NCI-H146 treated with DMSO at 0.1 percent for 48 hours (cell line): ENCODE measurements around the gene OTOG.

Source experiments
- DNase-seq: peaks from one replicate; lab custom pipeline; 2025; ENCODE audit not compliant: unreplicated experiment; lab: John Stamatoyannopoulos, UW

OTOG gene

DNA sequence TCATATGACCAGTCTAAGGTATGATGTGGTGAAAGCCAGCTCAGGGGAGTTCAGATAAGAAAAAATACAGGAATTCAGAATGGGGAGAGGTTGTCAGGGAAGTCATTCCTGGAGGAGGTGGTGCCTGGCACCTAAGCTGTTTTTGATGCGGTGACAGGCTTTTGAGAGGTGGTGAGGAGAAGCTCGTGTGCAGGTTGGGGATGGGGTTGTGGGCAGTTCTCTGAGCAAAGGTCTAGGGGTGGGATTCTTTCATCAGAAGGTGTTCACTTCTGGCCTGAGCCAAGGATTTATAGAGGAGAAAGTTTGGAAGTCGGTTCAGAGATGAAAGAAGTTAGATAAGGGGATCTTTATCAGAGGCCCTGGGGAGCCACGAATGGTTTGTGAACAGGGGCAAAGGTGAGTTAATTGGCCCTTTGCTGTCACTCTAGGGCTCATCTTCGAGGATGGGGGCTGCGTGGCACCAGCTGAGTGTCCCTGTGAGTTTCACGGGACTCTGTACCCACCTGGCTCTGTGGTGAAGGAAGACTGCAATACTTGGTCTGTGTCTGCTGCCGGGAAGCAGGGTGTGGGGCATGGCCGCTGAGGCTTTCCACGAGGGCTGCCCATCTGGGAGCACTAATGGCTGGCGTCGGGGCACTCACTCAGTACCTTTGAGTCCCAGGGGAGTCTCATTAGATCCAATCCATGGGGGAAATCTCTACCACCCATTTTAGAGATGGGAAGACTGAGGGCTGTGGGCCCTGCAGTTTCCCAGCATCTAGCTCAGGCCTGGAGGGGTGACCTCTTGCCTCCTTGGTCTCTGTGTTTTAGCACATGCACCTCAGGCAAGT is 13.4 kb downstream of the OTOG start:
- no peak for DNase-seq

GRCh38 chr11:17561111-17561415 is 14.0 kb downstream of the OTOG start:
- no peak for DNase-seq

- DNase-seq, result no peak
These were observed 14.5 kb downstream of the OTOG start for GRCh38 chr11:17561526-17561925.

GRCh38 chr11:17563231-17563646 is 16.2 kb downstream of the OTOG start:
- DNase-seq, result no peak

DNA sequence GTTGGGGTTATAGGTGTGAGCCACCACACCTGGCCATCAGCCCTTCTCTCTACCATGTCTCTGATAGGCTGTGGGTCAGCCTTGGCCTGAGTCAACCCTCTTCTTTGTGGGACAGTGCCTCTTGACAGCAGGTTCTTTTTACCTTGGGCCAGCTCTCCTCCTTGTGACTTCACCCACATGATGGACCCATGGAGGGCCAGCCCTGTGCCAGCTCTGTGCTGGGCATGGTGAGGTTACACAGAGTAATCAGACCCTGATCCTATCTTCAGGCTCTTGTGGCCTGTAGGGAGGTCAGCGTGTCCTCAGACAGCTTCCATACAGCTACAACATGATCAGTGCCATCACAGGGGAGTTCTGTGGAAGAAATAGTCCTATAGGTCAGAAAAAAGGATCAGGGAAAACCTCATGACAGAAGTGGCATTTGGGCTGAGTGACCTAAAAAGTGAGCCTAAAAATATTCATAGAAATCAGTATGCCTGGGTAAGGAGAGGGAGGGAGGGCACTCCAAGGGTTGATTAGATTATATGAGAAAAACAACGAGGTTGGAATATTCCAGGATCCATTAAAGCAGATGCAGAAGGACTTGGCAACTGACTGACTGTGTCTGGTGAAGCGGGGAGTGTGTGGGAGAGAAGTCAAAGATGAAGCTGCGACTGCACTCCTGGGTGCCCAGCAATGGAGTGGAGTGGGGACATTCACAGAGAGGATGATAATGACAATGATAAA is 17.1 kb downstream of the OTOG start:
- DNase-seq, result no peak

DNA sequence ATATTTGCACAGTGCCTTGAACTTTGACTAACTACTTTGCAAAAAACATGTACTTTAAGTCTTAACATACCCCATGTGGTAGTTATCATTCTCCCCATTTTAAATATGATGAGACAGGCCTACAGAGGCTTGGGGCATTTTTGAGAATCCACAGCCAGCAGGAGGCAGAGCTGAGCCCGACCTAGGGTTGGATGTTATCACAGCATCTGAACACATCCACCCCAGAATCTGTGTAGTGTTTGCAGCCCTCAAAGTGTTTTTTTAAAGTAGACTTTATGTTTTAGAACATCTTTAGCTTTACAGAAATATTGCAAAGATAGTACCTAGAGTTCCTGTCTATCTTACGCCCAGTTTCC is 17.6 kb downstream of the OTOG start:
- DNase-seq, result no peak

GRCh38 chr11:17568944-17569343 is 21.9 kb downstream of the OTOG start:
- no peak for DNase-seq

- DNase-seq, result no peak
These were observed 23.0 kb downstream of the OTOG start for GRCh38 chr11:17570034-17570433.

- no peak for DNase-seq
These were observed 24.6 kb downstream of the OTOG start for GRCh38 chr11:17571431-17572358.

DNA sequence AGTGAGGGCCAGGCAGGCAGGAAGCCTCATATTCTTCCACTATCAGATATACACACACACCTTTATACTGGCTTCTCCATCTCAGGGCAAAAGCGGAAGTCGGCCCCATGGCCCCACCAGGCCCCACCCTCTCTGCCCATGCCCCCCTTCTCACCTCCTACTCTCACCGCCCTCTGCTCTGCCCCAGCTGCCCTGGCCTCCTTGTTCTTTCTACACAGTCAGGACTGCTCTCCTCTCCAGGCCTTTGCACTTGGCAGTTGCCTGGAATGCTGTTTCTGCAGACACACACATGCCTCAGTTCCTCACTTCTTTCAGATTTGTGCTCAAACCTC is 25.3 kb downstream of the OTOG start:
- DNase-seq, result no peak

DNA sequence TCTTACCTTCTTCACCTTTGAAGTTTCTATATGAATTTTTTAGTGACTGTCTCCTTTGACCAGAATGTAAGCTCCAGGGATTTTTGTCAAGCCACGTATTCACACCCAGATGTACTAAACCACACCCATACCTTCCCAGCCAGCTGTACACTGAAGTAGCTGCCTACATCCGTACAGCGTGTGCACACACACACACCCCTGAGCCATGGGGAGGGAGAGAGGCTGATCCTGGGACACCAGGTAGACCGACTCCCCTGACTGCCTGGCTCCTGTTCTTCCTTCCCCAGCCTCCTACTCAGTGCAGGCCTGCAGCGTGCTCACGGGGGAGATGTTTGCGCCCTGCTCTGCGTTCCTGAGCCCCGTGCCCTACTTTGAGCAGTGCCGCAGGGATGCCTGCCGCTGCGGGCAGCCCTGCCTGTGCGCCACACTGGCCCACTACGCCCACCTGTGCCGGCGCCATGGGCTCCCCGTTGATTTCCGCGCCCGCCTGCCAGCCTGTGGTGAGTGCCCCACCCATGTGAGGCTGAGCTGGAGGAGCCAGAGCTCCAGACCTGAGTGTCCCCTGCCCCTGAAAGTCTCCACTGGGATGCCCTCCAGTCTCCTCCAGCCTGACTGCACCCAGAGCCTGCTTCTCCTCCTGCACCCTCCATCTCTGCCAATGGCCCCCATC is 25.9 kb downstream of the OTOG start:
- no peak for DNase-seq

GRCh38 chr11:17573526-17573925 is 26.5 kb downstream of the OTOG start:
- no peak for DNase-seq

DNA sequence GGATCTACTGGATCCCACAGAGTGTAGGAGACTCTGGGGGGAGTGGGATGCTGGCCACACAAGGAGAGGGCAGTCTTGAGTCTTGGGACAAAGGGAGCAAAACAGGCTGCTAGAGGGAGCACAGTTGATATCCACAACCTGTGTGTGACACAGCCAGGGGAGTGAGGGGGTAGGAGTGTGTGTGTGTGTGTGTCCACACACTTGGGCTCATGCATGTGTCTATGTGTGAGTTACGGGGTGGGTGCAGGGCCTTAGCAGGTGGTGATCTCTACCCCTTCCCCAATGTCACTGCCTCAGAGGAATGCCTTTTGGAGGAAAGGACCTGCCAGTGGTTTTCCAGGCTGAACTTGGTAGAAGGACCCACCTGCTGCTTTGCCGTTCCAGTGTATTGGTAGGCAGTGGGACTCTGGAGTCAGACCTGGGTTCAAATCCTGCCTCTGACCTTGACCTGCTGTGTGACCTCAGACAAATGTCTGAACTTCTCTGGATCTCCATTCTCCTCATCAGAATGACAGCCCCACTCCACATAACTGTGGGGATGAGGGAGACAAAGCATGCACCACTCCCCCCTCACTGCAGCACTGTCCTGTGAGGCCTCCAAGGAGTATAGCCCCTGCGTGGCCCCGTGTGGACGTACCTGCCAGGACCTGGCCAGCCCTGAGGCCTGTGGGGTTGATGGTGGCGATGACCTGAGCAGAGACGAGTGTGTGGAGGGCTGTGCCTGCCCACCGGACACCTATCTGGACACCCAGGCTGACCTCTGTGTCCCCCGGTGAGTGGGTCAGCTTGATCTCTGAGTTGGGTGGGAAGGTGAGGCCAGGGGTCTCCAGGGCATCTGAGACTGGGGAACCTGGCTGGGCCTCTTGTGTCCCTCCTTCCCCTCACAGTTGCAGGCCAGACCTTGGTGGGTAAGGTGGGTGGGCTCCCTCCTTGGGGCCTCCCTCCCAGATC is 27.4 kb downstream of the OTOG start:
- DNase-seq, result no peak

- DNase-seq, result no peak
These were observed 28.7 kb downstream of the OTOG start for GRCh38 chr11:17575431-17576425.

DNA sequence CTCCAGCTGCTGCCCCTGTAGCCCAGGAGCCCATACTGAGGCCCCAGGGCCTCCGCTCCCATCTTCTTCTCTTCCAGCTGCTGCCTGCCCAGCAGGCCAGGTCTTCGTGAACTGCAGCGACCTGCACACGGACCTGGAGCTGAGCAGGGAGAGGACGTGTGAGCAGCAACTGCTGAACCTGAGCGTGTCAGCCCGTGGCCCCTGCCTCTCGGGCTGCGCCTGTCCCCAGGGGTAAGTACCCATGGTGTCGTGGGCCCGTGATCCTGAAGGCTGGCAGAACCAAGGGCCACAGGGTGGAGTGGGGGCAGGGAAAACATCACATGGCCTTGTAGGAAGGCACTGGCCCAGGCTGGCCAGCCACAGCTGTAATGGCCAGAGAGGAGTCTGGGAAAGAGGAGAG is 31.2 kb downstream of the OTOG start:
- DNase-seq, result no peak

DNA sequence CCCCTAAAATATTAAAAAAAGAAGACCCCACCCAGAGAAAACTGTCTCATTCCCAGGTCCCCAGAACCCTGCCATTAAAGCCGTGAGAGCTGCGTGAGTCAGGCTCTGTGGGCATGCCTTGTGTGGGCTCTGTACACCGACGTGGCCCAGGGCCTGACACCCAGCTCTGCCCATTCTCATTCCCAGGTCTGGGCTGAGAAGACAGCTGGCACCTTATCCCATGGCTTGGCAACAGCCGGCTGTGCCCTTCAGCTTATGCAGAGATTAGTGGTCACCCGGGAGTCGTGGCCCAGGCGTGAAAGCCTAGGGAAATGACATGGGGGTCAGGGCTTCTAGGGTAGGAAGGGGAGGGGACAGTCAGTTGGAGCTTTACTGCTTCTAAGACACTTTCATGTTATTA is 31.9 kb downstream of the OTOG start:
- no peak for DNase-seq

DNA sequence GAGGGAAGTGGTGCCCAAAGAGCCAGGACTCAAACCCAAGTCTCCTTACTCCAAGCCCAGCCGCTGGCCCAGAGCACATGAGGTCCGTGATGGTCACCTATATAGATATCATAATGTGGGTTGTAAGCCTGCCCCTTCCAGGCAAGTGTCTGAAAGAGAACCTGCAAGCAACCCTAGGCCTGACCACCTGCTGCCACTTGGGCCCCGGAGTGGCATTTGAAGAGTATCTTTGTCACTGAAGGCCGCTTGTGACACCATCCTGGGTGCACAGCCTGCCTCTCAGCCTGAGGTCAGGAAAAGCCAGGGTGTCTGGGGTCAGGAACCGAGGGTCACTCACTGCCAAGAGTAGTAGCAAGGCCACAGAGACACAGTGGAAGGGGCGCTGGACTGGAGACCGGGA is 32.4 kb downstream of the OTOG start:
- DNase-seq, result no peak

DNA sequence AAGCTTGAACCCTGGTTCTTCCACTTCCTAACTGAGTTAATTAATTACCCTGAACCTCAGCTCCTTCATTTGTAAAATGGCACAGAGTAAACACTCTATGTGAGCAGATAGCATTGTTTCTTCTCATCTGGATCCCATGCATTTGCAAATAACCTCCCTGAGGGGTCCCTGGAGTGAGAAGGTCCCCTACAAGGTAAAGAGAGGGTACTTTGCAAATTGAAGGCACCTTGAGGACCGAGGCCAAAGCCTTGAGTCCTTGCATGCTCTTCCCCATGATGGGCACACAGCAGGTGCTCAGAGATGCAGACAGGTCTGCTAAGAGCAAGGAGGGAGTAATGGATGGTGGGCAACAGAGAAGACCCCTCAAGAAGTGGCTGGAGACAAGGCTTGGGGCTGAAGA is 33.2 kb downstream of the OTOG start:
- no peak for DNase-seq
